Germinal center (tissue), 1 donor: ENCODE results near the gene ANGPTL7.
"Not testable (repeated sequence)": the region's sequence is repeated elsewhere in the genome, so short reads cannot be mapped to it uniquely, and the experiment has no call there.

Source experiments
- DNase-seq: peaks from one replicate; pipeline ENCODE4 v3.0.0; 2012; ENCODE audit warnings: mixed read lengths, low spot score

Gene ANGPTL7

DNA sequence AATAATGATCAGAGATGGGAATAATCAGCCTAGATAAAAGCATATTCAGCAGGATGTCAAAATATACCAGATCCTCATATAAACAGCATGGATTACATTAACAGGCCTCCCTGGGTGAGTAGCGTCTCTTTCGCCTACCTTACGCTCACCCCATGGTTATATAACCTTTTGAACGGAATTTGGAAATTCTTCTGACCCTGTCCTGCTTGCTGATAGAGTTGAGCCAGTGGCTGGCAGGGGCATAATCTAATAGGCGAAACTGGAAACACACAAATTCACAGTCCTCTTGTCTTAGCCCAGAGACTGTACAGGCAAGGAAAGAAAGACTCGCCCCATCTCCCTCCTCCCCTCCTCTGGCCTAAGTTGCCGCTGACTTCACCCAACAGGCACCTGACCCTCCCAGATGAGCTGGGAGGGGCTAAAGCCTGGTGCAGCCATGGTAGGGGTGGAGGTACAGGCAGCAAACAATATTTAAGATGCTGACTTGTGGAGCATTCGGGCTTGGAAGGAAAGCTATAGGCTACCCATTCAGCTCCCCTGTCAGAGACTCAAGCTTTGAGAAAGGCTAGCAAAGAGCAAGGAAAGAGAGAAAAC, at the start of gene ANGPTL7:
ANGPTL7 (plus strand) TSS at position 498 of the 594 bp plus-strand sequence. CDS start 225 bp downstream, outside the sequence.
- DNase-seq, result no peak

GRCh38 chr1:11142618-11143391, 46.4 kb upstream of the ANGPTL7 start:
- DNase-seq, result no peak

DNA sequence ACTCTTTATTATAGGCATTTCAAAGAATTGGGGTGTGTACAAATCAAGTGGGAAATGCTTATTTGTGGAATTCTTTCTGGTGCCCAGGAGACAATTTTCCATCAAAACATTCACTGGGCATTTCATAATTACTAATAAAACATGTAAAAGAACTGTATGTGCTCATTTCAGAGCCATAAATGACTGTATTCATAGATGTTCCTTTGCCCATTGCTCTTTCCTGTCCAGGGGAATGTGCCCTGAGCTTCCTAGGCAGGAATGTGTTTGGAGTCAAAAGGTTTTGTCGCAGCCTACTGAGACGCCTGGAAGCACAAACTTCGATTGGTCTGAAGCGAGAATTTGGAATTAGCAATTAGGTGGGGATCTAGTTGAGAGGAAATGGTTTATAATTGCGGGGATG, 45.8 kb upstream of the ANGPTL7 start:
- no peak for DNase-seq

DNA sequence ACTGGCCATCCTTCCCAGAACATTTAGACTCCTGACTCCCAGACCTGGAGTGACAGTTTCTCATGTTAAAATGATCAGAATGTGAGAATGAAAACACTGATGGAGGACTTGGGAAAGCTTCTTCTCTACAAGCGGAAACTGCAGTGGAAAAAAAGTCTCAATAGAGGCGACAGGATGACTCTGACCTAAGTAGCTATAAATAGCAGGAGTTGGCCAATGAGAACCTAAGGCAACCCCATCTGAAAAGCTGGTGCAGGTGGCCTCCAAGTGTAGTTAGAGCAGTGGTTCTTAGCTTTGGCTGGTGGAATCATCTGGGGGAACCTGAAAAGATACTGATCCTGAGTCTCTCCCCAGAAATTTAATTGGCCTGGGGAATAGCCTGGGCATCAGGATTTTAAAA, 45.2 kb upstream of the ANGPTL7 start:
- DNase-seq, result no peak

- no peak for DNase-seq
Observed at GRCh38 chr1:11144570-11145256, 44.4 kb upstream of the ANGPTL7 start.

GRCh38 chr1:11145741-11146140, 43.4 kb upstream of the ANGPTL7 start:
- DNase-seq, result no peak

DNA sequence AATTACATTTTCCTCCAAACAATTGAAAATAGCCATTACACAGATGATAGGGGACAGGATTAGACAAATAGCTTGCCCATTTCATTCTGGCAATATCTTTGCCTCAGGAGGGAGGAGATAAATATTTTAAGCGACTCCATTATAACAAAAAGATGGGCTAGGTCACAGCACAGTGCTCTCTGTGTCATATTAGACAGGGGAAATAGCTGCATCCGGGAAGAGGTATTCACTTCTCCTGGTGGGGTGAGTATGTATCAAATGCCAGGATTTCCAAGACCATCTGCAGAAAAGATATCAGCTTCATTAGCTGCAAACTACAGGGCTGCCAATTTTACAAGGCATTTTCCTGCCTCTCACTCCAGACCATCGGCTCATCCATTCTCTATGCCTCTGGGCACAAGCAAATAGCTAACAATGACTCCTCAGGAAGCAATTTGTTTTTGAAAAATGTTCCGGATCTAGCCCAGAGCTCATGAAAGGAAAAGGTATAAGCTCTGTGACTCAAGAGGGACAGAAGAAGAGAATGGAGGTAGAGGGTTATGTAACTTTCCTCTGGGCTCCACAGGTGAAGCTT, 41.9 kb upstream of the ANGPTL7 start:
- no peak for DNase-seq

GRCh38 chr1:11150326-11150725, 38.8 kb upstream of the ANGPTL7 start:
- DNase-seq, result no peak

DNA sequence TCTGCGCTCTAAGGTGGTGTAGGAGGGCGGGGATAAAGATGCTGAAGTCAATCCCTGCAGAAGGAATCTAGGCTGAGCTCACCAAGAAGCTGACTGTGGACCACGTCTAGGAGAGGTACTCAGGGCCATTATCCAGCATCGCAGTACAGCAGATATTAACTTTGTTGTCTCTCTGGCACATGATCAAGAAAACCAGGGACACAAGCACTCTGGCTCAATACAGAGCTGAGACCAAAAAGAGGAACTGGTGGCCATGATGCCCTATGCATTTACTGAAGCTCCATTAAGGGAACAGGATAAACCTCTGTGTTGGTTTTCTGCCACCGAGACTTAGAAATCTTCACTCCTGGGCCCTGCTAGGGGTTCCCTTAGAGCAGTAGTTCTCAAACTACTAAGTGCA, 38.0 kb upstream of the ANGPTL7 start:
- DNase-seq, result no peak

GRCh38 chr1:11151826-11152612, 37.1 kb upstream of the ANGPTL7 start:
- no peak for DNase-seq

DNA sequence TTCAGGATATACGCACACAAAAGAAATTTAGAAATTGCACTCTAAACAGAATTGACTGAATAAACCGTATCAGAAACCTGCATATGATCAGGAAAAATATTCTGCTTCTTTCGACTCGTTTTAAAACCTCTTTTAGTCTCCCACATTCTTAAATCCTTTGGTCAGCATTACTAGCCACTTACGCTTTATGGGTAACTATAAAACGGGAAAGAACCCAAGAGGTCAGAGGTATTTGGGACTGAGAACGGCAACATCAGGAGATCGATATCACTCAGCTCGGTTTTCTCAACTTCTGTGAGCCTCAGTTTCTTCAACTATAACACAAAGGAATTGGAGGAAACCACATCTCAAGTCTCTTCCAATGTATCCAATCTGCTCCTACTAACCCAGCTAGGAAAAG, 36.4 kb upstream of the ANGPTL7 start:
- no peak for DNase-seq

DNA sequence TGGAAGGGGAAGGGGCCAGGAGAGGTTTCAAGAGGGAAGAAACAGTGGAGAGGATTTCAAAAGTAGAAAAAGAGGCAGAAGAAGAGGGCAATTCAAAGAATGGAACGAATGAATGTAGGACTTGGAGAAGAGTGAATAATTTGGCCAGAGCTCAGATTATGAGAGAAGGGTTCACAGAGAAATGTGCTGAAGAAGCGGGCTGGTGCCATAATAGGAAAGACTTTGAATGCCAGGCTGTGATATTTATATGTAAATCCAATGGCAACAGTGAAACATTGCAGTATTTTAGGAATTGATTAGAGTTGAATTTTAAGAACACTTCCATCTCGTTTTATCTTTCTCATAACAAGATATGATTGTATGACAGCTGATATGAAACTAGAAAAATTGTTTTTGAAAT, 36.0 kb upstream of the ANGPTL7 start:
- DNase-seq, result no peak

DNA sequence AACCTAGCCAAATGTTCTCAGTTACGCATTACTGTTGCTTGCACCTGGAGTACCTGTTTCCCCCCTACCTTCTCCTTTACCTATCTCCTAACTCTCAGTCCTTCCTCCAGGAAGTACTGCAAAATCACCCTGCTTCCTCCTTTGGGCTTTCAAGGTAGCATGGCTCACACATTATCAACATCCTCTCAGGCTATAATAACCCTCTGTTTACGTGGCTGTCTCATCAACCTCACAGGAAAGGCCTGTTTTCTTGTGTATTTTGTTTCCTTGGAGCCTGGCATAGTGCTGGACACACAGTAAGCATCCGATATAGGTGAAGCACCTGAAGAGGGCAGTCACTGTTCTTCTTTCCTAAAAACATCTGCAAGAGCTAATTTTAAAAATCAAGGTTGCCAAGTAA, 32.7 kb upstream of the ANGPTL7 start:
- DNase-seq, result no peak

GRCh38 chr1:11156963-11157362, 32.2 kb upstream of the ANGPTL7 start:
- DNase-seq, result no peak

GRCh38 chr1:11157394-11157793, 31.8 kb upstream of the ANGPTL7 start:
- no peak for DNase-seq

- no peak for DNase-seq
Observed at GRCh38 chr1:11157867-11158266, 31.3 kb upstream of the ANGPTL7 start.

- DNase-seq, result no peak
Observed at GRCh38 chr1:11158291-11158690, 30.9 kb upstream of the ANGPTL7 start.

DNA sequence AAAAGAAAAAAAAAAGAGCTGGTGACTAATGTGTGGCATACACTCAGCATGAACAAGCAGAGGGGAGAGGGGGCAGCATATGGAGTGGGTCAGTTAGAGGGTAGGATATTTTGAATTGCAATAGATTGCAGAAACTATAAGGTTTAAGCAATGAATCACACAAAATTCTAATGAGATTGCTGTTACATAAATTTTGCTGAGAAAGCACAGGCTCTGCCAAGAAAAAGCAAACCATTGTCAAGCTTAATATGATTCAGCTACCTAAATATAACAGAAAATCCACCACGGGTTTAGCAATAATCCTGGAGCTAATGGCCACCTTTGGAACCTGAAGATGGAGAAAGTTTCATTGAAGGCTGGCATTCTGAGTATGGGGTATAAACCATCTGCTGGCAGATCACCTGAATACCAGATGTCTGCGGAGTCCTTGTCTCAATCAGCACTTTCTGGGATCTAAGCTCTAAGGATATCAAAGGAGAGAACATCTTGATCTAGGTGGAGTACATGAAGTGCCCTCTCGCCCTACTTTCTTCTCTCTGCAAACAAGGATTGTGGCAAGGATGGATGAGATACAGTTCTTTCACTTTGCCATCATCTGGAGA, 30.3 kb upstream of the ANGPTL7 start:
- no peak for DNase-seq

- not testable (repeated sequence) for DNase-seq
Observed at GRCh38 chr1:11162752-11163151, 26.4 kb upstream of the ANGPTL7 start.

GRCh38 chr1:11166744-11167143, 22.4 kb upstream of the ANGPTL7 start:
- DNase-seq, result not testable (repeated sequence)

GRCh38 chr1:11168731-11169130, 20.4 kb upstream of the ANGPTL7 start:
- DNase-seq, result no peak

GRCh38 chr1:11169202-11169601, 20.0 kb upstream of the ANGPTL7 start:
- no peak for DNase-seq
